ENCODE results near the gene TMEM244.
"Not testable (repeated sequence)": the region's sequence is repeated elsewhere in the genome, so short reads cannot be mapped to it uniquely, and the experiment has no call there.

TMEM244 gene

DNA sequence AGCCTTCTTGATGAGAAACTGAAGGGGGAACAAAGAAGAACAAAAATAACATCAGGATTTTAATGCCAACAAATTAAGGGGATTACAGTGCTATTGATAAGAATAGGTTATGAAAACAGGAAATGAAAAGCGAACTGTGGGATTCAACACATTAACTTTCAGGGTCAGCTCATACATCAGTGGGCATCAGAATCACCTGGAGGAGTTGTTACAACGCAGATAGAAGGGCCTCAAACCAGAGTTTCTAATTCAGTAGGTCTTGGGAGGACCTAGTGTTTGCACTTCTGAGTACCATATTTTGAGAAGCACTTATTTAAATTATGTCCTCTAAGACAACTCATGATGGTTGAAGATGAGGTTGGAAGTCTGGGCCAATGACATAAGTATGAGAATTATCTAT lies 5.6 kb upstream of the TMEM244 start:
- no peak for DNase-seq (ENCODE audit: low spot score)

DNA sequence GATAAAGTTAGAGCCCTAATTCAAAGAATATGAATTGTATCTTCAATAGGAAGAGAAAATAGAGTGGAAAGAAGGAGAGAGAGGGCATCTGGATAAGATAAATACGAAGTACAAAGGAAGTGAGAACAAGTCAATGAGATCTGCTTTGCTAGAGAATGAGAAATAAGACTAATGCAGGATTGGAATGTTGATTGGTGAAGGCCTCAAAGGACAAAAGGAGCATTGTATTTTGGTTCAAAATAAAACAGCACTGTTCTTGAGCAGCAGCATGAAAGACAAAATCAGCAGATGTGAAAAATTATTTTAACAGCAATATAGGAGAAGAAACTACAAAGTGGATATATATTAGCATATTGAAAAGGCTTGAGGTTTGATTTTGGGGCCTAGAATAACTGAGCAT lies 5.1 kb upstream of the TMEM244 start:
- DNase-seq (ENCODE audit: low spot score): no peak

DNA sequence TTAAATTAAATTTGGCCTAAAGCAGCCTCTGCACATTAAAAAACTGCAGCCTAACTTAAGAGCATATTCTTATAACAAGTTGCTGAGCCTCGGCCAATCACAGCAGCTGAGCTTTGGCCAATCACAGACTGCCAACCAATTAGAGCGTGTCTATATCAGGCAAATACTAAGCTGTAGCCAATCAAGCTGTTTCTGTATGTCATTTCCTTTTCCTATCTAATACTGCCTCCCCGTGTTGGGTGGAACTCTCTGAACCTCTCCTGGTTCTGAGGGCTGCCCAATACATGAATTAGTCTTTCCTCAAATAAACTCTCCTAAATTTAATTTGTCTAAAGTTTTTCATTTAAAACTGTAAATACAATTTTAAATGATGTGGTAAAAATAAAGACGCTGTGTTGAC lies 3.9 kb upstream of the TMEM244 start:
- DNase-seq (ENCODE audit: low spot score): no peak

DNA sequence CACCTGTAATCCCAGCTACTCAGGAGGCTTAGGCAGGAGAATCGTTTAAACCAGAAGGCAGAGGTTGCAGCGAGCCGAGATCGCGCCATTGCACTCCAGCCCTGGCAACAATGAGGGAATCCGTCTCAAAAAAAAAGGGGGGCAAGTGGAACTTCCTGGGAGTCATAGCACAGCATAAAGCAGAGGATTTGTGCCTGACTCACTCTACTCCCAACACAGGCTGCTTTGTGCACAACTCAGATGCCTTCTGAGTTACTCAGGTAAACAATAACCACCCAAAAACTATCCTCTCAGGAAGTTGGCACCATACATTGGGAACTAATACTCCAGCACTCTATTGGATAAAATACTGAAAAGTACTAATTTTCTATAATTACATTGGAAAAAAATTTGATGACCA lies 2.5 kb upstream of the TMEM244 start:
- peak; percentile 10 for DNase-seq (ENCODE audit: low spot score)

DNA sequence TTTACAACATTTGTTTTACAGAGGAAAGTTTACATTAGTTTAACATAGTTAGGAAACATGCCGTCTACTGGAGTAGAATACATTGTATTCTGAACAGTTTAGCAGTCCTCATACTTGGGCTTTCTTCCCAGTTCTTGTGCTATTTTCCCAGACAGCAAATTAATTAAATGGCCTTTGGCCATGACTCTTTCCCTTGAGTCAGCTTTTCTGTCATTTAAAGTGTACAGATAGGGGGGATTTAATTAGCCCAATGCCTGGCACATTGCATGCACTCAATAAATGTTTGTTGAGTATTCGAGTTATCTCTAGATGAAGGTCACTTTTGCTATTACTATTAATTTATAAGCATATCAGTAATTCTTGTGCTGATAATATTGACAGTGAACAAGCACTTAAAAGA lies 1.6 kb downstream of the TMEM244 start:
- peak; percentile 11 for DNase-seq (ENCODE audit: low spot score)

DNA sequence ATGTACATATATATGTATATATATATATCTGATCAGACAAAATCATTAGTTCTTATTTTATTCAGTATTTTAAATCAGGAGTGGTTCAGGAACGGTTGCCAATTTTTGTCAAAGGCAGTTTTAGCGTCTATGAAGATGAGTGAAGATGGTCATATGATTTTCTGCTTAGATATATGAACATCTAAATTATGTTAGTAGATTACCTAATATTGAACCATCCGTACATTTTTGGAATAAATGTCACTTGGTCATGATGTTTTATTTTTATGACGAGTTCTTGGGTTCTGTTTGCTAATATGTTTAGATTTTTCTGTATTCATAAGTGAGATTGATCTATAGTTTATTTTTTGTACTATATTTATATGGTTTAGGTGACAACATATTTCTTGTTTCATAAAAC lies 3.3 kb downstream of the TMEM244 start:
- no peak for DNase-seq (ENCODE audit: low spot score)

DNA sequence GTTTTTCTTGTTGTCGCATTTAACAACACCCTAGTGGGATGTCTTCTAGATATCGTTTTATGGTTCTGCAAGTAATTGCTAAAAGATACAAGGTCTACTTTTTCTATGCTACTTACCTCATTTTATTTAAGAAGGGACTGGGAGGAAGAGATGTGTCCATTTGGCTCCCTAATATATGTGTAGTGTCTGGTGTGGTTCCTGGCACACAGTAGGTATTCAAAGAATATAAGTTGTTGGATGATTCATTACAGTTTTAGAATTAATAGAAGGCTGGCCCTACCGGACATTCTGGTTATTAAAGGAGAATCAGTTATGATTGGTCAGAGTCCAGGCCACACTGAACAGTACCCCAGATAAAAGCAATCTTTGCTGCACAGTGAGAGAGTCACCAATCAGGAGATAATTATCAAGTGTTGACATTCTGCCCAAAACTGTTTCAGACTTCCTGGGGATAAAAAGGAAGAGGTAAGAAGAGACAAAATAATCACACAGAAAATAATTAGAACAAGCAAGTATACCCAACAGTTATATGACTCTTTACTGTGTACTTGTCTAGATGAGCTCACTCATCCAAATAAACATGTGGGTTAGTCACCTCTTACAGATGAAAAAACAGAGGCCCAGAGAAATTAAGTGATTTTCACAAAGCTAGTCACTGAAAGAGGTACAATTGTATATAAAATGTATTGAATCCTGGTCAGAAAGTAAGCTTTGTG lies 7.0 kb downstream of the TMEM244 start:
- peak; percentile 12 for DNase-seq (ENCODE audit: low spot score)

DNA sequence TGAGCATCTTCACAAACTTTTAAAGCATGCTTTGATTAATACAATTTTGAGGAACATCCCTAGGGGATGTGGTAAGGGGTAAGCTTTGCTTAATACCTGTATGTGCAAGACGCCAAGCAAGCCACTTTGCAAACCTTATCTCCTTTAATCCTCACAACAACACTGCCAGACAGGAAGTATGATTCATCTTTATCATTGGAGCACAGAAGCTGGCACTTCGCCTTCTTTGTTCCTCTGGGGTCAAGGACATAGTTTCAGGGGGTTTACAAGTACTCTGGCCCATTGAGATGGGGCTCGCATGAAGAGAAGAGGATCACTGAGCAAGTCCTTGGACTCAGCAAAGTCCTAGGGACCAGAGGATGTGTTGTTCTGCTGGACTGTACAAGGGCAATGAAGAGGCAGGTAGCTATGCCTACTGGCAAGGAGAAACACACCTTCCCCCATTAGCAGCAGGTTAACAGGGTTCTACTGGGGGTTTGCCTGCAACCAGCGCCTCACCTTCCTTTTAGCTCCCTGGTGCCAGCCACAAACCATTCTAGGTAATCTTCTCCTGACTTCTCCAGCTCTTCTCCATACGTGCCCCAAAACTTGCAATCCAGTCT lies 8.8 kb downstream of the TMEM244 start:
- DNase-seq (ENCODE audit: low spot score): no peak

DNA sequence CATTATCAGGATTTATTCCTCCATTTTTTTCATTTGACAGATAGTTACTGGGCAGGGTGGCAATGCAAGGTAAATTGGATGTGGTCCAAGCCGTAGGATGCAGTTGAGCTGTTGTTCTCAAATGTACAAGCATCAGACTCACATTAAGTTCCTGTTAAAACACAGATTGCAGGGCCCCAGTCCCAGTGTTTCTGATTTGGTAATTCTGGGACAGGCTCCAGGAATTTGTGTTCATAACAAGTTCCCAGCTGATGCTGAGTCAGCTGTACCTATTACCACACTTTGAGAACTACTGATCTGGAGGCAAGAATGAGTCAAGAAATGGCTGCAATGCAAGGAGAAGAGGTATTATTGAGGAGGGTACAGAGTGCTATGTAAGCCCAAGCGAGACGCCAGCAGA lies 11.7 kb downstream of the TMEM244 start:
- peak; percentile 9 for DNase-seq (ENCODE audit: low spot score)

DNA sequence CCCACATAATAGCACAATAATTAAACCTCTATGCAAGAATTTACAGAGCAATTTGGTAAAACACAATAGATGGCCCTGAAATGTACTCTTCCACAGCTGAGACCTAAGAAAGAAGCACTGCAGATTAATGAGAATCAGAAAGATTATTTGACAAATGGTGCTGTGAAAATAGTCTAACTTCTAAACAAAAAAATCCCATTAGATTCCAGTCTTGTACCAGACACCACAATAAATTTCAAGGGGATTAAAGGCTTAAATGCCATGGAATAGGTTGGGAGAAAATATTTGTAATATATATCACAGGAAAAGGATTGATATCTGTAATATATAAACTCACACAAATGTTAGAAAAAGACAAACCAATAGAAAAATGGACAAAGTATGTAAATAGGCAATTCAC lies 14.4 kb downstream of the TMEM244 start:
- DNase-seq (ENCODE audit: low spot score): no peak

DNA sequence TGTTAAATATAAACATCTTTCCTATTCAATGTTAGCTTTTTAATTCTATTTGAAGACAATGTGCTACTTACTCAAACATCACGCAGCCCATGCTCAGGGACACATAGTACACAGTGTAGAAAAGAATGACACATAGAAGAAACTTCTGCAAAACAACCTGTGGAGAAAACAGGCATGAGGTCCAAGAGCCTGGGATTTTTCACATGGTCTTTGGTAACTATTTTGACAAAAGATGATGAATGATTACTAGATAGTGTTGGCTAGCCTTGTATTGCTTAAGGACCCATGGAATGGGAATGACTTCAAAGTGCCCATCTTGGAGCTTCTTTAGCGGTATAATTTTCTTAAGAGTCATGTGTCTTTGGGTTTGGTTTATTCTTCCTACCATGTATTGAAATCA lies 15.4 kb downstream of the TMEM244 start:
- no peak for DNase-seq (ENCODE audit: low spot score)

DNA sequence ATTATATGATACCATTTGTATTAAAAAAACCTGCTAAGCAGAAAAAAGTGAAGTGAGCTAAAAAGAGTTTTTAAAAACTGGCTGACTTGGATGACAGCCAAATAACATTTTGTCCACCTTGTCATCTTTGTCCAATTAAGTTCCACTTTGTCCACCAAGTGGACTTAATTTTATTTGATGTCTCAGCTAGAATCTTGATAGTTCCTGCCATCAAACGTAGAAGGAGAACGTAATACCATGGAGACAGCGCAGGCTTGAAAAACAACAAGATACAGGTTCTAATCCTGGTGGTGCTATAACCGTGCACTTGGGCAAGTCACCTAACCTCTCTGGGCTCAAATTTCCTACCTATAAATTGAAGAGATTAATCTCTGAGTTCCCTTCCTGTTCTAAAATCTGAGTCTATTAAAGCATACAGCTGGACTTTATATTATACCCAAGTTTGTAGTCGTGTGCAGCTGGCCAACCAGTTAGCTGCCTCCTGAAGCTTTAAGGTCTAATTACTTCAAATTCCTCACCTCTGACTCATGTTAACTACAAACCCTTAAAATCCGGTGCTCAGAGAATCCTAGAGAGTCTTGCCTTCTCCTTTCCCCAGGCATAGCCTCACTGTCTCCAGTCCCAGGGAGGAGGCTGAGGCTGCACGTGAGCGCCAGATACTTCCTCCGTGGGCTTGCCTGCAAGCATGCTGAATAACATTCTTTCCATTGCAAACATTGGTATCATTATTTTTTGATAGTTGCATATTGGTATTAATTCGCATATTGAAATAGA lies 16.8 kb downstream of the TMEM244 start:
- peak; percentile 34 for DNase-seq (ENCODE audit: low spot score)

DNA sequence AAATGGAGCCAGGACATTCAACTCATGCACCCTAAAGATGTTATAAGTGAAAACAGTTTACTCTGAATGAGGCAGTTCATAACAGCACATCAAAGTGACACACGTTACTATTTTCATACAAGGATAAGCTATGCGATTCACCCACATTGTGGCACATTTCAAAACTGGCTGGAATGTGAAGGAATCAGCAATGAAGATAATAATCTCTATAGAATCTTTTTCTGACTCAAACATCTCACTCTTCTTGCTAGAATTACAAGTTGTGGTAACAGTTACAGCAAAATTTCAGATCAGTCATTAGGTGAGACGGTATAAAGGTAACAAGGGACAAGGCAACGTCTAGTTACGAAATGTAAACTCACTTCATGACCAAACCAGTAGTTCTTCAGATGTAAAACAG lies 17.5 kb downstream of the TMEM244 start:
- no peak for DNase-seq (ENCODE audit: low spot score)

DNA sequence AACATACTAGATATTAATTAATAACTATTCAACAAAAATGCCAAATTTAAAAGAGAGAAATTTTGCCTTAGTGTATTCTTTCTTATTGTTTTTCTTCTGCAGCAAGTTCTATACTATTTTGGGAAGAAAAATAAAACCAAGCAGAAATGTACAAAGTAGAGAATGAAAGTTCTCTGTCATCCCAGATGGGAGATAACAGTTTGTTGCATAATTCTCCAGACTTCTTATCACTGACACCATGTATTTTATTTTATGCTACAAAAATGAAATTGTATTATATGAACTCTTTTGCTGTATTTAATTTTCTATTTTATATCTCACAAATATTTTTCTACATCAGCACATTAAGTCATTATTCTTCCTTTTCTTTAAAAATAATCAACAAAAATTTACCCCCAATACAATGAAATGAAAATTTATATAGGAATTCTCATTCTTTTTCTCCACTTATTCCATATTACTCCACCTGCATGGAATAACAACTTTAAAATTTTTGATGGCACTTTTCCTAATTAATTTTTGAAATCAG lies 18.2 kb downstream of the TMEM244 start:
- DNase-seq (ENCODE audit: low spot score): no peak

DNA sequence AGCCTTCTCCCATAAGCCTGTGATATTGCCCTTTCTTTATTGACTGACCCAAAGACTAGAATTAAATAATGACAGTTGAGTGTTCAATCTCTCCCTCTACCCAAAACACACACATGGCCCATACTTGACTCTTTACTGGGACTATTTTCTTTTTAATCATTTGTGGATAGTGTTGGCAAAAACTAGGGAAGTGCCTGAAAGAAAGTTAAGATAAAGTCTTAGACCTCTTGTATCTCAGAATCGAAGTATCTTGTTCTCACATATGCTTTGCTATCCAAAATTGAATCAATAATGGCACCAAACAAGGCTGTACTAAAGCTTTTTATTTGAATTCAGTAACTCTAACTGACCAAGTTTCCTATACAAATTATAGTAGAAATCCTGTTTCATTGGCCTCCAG lies 19.0 kb downstream of the TMEM244 start:
- DNase-seq (ENCODE audit: low spot score): no peak

DNA sequence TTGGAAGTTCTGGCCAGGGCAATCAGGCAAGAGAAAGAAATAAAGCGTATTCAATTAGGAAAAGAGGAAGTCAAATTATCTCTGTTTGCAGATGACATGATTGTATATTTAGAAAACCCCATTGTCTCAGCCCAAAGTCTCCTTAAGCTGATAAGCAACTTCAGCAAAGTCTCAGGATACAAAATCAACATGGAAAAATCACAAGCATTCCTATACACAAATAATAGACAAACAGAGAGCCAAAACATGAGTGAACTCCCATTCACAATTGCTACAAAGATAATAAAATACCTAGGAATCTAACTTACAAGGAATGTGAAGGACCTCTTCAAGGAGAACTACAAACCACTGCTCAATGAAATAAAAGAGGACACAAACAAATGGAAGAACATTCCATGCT lies 21.6 kb downstream of the TMEM244 start:
- DNase-seq (ENCODE audit: low spot score): not testable (repeated sequence)

DNA sequence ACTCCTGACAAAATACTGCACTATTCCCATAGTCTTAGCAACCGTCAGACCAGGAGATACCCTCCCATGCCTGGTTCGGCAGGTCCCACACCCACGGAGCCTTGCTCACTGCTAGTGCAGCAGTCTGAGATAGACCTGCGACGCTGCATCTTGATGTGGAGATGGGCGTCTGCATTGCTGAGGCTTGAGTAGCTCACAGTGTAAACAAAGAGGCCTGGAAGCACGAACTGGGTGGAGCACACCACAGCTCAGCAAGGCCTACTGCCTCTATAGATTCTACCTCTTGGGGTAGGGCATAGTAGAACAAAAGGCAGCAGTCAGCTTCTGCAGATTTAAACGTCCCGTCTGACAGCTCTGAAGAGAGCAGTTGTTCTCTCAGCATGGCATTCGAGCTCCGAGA lies 25.4 kb downstream of the TMEM244 start:
- DNase-seq (ENCODE audit: low spot score): no peak

DNA sequence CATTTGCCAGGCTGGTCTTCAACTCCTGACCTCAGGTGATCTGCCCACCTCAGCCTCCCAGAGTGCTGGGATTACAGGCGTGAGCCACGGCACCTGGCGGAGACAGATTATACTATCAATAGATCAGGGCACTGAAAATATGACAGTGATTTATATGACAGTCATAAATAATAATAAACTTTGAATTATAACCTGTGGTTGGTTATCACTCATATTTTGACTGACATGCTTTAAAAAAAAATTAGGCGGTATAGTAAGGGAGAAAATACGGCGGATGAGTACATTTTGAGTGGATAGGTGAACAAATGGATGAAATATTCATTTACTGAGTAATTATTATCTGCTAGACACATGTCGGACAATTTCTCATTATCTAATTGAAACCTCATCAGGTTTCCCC lies 28.8 kb downstream of the TMEM244 start:
- no peak for DNase-seq (ENCODE audit: low spot score)

DNA sequence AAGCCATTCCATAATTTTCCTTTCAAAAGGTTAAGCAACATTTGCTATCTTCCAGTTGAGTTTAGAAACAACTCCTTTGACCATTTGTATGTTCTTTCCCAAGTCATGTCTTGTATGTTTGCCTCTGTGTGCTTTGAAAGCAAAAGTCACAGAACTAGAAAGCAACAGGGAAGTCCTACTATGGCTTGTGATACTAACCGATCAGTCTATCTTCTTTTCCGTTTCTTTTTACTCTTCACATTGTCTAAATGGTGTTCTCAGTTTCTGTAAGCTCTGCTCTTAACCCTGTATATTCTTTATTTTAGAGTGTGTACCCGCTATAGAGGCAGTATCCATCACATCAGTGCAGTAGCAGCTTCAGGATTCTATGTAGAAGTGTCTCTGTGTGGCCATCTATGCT lies 32.9 kb downstream of the TMEM244 start:
- no peak for DNase-seq (ENCODE audit: low spot score)

DNA sequence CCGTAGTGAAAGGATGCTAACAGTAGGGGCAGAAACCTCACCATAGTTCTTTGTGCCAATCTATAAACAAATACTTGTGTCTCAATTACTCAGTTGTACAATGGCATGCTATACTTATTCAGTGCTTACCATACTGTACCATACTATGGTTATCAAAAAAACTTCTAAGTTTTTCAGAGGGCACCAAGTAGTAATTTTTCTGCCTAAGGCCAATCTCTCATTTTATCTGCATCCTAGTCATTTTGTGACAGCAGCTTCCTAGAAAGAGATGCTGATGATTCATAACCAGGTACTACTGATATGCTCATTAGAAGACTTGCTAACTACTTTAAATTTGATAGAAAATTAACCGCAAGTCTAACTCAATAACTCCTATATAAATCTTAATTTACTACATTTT lies 42.9 kb downstream of the TMEM244 start:
- no peak for DNase-seq (ENCODE audit: low spot score)

DNA sequence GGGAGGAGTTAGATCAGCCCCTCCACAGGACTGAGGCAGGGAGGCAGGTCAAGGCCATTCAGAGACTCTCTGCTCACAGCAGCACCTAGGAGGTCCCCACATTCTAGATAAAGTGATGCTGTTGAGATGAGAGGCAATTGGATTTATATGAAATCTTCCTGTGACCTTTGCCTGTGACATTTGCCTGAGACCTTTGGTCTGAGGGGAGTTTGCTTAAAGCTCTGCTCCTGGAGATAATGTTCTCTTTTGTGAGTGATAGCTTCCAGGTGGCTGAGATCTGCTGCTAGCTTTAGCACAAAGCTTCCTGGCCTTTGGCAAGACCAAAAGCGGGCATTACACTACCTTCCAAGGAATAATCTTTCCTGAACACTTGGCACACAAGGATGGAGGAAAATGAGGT lies 43.3 kb downstream of the TMEM244 start:
- no peak for DNase-seq (ENCODE audit: low spot score)

DNA sequence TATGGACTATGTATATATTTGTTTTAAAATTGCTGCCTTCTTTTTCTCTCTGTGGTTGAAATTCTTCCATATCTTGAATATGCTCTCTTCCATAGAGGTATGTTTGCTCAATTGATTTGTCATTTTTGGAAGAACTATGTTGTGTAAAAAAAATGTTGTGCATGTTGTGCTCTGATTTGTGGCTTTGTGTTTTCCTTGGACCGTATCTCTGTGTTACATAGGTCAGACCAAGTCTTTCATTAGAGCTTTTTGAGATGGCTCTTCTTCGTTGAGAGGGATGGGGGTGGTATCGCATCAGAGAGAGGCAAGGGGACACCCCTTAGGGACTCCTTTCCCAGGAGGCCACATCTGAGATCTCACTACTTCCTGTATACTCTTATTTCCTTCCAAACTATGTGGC lies 43.8 kb downstream of the TMEM244 start:
- no peak for DNase-seq (ENCODE audit: low spot score)

DNA sequence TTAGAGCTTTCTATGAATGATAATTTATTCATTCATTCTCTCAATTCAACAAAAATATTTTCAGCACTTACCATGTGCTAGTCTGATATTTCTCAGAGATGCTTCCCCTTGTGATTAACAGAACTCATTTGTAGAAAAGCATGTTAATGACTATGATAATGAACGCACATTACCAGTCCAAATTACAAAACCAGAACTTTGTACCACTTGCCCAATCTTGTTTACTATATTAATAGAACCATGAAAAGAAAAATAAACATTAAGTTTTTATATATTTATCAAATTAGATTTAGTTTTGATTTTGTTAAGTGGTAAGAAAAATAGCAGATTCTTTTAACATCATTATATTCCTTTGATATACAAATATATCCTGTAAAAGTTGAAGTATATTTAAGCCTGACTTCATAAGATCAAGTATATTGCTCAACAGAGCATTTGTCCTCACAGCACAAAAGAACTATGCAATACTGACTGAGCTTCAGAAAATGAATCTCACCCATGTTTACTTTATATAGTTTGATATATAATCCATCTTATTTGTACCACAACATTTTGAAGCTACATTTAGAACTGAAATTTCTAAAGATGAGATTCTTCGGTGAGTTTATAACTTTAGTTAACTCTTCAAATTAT lies 48.9 kb downstream of the TMEM244 start:
- DNase-seq (ENCODE audit: low spot score): no peak
